Activated T-helper 9 cell treated with anti-CD3 and anti-CD28 coated beads, Interleukin-2, amount 50 U/mL, for 16 hours (primary cell): Measurements from ENCODE around the gene MACROD2.

Source experiments
- DNase-seq: peaks from one replicate; pipeline ENCODE4 v3.0.0-alpha.2; 2020; ENCODE audit warnings: low read depth

MACROD2 gene

GRCh38 chr20:15627501-15627903, 1632.2 kb downstream of the MACROD2 start:
- DNase-seq, result no peak

DNA sequence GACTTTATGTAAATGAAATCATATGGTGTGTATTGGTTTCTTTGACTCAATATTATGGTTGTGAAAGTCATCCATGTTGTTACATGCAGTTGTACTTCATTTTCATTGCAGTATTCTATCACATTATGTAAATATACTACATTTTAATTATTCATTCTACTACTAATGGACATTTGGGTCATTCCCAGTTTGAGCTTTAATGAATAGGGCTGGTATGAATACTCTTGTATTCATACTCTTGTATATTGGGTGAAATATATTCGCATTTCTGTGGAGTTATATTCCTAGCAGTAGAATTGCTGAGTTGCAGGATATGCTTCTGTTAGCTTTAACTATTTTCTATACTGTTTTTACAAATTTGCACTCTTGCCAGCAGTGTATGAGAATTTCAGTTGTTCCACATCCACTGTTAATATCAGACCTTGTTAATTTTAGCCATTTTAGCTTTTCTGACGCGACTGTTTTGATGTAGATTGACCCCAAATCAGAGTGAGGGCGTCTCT, 1633.6 kb downstream of the MACROD2 start:
- no peak for DNase-seq

DNA sequence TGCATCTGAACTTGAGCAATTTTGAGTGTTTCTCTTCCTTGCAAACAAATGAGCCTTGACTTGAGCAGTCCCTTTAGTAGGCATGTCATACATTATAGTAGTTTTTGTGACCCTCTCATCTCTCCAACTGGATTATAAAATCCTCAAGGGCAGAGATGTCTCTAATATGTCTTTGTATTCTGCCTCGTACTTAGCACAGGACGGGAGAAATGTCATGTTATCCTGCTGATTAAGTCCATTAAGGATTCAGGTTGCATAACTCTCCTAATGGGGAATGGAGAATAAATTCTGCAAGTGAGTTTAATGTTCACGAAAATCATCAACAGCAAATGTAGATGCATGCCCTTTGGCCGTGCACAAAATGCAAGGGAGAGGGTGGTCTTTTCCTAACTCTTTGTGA, 1635.0 kb downstream of the MACROD2 start:
- DNase-seq, result no peak

- no peak for DNase-seq
These were observed 1637.4 kb downstream of the MACROD2 start for GRCh38 chr20:15632680-15633079.

- no peak for DNase-seq
These were observed 1638.8 kb downstream of the MACROD2 start for GRCh38 chr20:15634102-15634501.

GRCh38 chr20:15637546-15637945, 1642.2 kb downstream of the MACROD2 start:
- no peak for DNase-seq

DNA sequence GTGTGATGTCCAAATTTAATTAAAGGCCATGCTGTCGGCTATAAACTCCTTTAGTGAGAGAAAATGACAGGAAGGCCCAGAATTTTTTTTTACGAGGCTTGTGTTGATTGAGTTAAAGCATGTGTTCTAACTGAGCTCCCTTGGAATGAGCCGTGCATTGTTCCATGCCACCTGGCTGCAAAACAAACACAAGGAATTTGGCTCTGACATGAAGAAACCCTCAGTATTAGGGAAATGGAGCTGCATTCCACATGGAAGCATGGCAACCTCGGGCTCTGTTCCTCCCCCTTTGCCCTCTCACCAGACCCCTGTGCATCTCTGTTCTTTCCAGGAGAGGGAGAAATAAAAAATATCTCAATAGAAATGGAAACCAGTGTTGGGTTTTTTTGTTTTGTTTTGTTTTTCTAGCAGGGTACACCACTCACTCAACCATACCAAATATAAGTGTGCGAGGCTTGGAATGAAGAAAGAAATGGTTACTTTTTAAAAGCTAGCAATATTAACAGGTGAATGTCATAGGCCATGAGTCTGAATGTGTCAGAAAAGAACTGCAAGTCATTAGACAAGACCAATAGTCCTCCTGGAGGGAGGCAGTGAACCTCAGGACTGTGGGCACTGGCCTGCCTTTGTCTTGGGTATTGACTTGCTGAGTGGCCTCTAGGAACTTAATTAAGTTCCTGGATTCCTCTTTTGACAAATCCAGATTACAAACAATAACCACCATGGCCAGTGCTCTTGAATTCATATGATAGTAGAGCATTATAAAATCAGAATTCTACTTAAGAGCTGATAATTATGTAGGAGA, 1642.8 kb downstream of the MACROD2 start:
- DNase-seq, result no peak

- DNase-seq, result no peak
These were observed 1643.5 kb downstream of the MACROD2 start for GRCh38 chr20:15638816-15639215.

DNA sequence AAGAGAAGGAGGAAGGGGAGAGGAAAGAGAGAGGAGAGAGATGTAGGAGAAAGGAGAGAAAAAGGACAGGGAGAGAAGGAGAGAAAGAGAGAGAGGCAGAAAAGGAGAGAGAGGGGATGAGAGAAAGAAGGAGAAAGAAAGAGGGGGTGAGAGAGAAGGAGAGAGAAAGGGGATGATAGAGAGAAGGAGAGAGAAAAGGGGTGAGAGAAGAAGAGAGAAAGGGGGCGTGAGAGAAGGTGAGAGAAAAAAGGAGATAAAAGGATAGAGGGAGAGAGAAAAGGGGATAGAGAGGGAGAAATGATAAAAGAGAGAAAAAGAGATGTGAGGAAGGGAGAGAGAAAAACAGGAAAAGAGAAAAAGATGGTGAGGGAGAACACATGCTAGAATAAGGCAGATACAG, 1644.5 kb downstream of the MACROD2 start:
- DNase-seq, result no peak

GRCh38 chr20:15642109-15642508, 1646.8 kb downstream of the MACROD2 start:
- DNase-seq, result no peak

GRCh38 chr20:15642676-15643075, 1647.4 kb downstream of the MACROD2 start:
- no peak for DNase-seq

GRCh38 chr20:15643713-15644112, 1648.4 kb downstream of the MACROD2 start:
- no peak for DNase-seq

DNA sequence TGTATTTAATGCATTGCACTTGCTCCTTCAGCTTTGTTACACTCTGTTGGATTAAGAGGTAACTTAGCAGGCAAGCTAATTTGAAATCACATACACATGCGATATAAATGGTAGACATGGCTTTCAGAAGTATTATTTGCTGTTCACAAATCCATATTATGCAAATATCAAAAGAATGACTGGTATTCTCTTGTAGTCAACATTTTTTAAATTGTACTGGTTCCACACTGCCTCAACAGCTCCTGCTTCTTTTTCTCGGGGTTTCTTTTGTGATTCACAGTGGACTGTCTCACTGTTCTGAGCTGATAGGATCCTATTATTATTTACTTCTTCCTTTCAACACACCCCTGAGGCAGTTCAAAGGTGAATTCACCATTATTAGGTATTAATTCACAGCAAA, 1650.5 kb downstream of the MACROD2 start:
- DNase-seq, result no peak

DNA sequence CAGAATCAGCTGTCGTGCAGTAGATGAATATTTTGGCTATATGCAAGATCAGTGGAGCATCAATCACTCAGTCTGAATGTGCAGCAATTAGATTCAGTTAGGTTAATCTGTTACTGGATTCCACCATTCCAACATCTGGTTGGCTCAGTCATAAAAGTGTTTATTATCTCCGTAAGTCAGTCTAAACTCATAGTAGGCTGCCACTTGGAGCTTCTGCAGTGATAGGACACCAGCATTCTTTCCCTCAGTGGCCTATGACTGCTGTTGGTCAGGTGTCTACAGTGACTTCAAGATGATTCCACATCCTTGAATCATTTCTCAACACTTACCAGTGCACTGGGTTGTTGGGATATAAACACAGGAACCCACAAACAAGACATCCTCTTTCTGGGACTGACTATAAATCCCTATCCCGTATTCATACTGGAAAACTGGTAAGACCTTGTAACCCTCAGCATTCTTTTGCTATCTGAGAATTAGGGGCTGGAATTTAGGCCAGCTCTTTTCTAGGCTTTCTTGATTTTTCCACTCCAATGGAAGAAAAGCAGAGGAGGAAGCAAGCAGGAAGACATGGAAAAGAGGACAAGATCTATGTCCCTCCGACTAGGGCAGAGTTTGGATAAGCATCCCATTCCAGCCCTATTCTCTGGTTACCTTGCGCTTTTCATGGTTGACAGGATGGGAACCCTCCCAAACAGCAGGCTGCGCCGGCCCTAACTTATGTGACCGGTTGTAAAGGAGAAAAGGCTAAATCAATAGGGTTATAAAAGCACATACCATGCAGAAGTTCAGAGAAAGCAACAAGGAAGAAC, 1658.3 kb downstream of the MACROD2 start:
- DNase-seq, result no peak

- DNase-seq, result no peak
These were observed 1658.9 kb downstream of the MACROD2 start for GRCh38 chr20:15654208-15654649.

GRCh38 chr20:15655295-15655874, 1660.1 kb downstream of the MACROD2 start:
- no peak for DNase-seq

GRCh38 chr20:15656124-15656523, 1660.8 kb downstream of the MACROD2 start:
- no peak for DNase-seq

DNA sequence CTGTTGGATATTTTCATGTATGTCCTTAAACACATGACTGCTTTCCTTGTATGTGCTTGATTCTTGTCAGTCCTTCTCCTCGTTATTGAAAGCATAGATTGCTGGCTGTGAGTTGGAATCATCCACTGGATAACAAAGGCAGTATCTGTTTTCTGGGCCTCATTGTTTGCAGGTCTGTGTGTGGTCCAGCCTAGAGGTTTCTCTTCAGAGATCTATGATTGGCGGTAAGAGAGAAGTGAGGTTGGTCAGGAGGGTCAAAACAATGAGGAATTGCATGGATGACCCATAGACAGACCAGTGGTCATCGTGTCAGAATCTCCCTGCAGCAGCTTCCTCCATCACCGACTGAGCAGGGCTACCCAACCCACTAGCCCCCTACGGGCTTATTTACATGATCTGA, 1663.0 kb downstream of the MACROD2 start:
- no peak for DNase-seq

- no peak for DNase-seq
These were observed 1677.9 kb downstream of the MACROD2 start for GRCh38 chr20:15673206-15673605.

GRCh38 chr20:15674253-15675060, 1679.1 kb downstream of the MACROD2 start:
- no peak for DNase-seq

- DNase-seq, result no peak
These were observed 1679.8 kb downstream of the MACROD2 start for GRCh38 chr20:15675061-15675514.
